ENCODE measurements around the gene SLC2A11. TPM values are rescaled to one million over a fixed set of nuclear protein-coding genes. Genes with fewer than 3 reads are reported as not detected.

SLC2A11 gene
- total RNA-seq, 1 experiment from 2014 or later: 9.4 TPM

GRCh38 chr22:23831781-23832180, 25.9 kb upstream of the SLC2A11 start:
- Histone ChIP-seq H3F3A (ENCODE audit: low read length, unreplicated experiment) (no peaks in the 10 kb centered on the region), H3K9me2 (replicated peaks; ENCODE audit: low read length) (no peaks in the 10 kb centered on the region), H3K4me2 (ENCODE audit: low read length) (no peak overlapping the region), H3K4me1 (ENCODE audit: insufficient read depth, low read length) (no peaks in the 10 kb centered on the region), H3K27me3 (ENCODE audit: low read length) (no peaks in the 10 kb centered on the region), H2AFZ (ENCODE audit: low read length) (no peak overlapping the region), H3K36me3 (ENCODE audit: low read depth, low read length) (no peaks in the 10 kb centered on the region), H4K20me1 (ENCODE audit: low read length) (no peaks in the 10 kb centered on the region), H3K4me3 (ENCODE audit: low read length) (no peak overlapping the region), H3K9ac (ENCODE audit: low read length) (no peak overlapping the region), H3K9me3 (ENCODE audit: low read length) (no peaks in the 10 kb centered on the region), H3K27ac (ENCODE audit: low read length) (no peak overlapping the region), H3K79me2 (ENCODE audit: low read length) (no peaks in the 10 kb centered on the region)
- CTCF ChIA-PET: no interaction called here
- POLR2A ChIA-PET (ENCODE audit: unreplicated experiment): no interaction called here
- ATAC-seq: no peak
- BruUV-seq (replicated peaks): no TSS peak
- intact Hi-C loops (cut with micrococcal nuclease): no loop called here
- no peak for DNase-seq
- TF ChIP-seq EZH2phosphoT487 (IDR thresholded peaks at IDR 0.05; ENCODE audit: borderline replicate concordance, low read length): no peak
- TF ChIP-seq EZH2 (IDR thresholded peaks at IDR 0.05; ENCODE audit: low read length, unreplicated experiment): no peak
- TF ChIP-seq, protein P1, sequence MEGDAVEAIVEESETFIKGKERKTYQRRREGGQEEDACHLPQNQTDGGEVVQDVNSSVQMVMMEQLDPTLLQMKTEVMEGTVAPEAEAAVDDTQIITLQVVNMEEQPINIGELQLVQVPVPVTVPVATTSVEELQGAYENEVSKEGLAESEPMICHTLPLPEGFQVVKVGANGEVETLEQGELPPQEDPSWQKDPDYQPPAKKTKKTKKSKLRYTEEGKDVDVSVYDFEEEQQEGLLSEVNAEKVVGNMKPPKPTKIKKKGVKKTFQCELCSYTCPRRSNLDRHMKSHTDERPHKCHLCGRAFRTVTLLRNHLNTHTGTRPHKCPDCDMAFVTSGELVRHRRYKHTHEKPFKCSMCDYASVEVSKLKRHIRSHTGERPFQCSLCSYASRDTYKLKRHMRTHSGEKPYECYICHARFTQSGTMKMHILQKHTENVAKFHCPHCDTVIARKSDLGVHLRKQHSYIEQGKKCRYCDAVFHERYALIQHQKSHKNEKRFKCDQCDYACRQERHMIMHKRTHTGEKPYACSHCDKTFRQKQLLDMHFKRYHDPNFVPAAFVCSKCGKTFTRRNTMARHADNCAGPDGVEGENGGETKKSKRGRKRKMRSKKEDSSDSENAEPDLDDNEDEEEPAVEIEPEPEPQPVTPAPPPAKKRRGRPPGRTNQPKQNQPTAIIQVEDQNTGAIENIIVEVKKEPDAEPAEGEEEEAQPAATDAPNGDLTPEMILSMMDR (conservative IDR thresholded peaks at IDR 0.05; ENCODE audit: low read depth, low read length): no peak

DNA sequence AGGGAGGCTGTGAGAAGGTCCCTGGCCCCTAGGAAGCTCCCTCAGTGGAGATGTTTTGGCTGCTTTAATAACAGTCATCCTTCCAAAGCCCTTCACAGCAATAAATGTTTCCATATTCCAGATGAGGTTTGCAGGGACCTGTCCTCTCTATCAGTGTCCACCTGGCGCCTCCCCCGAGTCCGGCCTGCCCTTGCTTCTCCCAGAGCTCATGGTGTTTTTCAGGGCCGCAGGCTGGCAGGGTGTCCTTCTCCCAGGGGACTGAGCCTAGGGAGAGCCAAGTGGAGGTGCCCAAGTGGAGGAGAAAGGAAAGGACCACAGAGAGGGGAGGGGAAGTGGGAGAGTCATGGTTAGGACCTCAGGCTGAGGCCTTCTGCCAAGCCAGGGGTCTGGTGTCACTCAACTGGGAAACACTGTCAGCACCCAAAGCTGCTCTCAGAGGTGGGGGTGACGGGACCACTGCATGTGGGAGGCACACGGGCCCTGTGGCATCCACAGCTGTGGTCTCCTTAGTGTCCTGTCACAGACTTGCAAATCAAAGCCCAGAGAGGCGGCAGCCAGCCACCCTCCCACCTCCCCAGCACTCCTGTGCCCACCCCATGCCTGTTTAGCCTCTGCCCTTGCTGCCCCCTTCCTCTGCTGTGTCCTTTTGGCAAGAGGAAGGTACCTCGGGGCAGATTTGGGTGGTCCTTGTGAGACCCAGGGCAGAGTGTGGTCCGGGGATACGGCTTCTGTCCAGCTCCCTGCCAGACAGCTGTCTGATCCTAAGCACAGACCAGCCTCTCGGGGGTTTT, 25.3 kb upstream of the SLC2A11 start:
- no peak overlapping the region for H2AFZ ChIP-seq (ENCODE audit: low read length)
- no peaks in the 10 kb centered on the region for H3K27me3 ChIP-seq (ENCODE audit: low read length)
- no peak overlapping the region for H3K4me3 ChIP-seq (ENCODE audit: low read length)
- no peaks in the 10 kb centered on the region for H3K36me3 ChIP-seq (ENCODE audit: low read depth, low read length)
- ChIA-PET POLR2A (ENCODE audit: unreplicated experiment) (no interaction called here), CTCF (no interaction called here)
- no peak for TF ChIP-seq EZH2phosphoT487 (IDR thresholded peaks at IDR 0.05; ENCODE audit: borderline replicate concordance, low read length)
- no peak for TF ChIP-seq EZH2 (IDR thresholded peaks at IDR 0.05; ENCODE audit: low read length, unreplicated experiment)
- TF ChIP-seq, protein P1 (conservative IDR thresholded peaks at IDR 0.05; ENCODE audit: low read depth, low read length): no peak
- DNase-seq: no peak
- H3K79me2 ChIP-seq (ENCODE audit: low read length): no peaks in the 10 kb centered on the region
- no peaks in the 10 kb centered on the region for H3K9me3 ChIP-seq (ENCODE audit: low read length)
- no TSS peak for BruUV-seq (replicated peaks)
- H3K4me1 ChIP-seq (ENCODE audit: insufficient read depth, low read length): no peaks in the 10 kb centered on the region
- ATAC-seq: no peak
- H4K20me1 ChIP-seq (ENCODE audit: low read length): no peaks in the 10 kb centered on the region
- H3F3A ChIP-seq (ENCODE audit: low read length, unreplicated experiment): no peaks in the 10 kb centered on the region
- H3K9ac ChIP-seq (ENCODE audit: low read length): no peak overlapping the region
- no peak overlapping the region for H3K27ac ChIP-seq (ENCODE audit: low read length)
- no peaks in the 10 kb centered on the region for H3K9me2 ChIP-seq (replicated peaks; ENCODE audit: low read length)
- intact Hi-C loops (cut with micrococcal nuclease): no loop called here
- no peak overlapping the region for H3K4me2 ChIP-seq (ENCODE audit: low read length)

DNA sequence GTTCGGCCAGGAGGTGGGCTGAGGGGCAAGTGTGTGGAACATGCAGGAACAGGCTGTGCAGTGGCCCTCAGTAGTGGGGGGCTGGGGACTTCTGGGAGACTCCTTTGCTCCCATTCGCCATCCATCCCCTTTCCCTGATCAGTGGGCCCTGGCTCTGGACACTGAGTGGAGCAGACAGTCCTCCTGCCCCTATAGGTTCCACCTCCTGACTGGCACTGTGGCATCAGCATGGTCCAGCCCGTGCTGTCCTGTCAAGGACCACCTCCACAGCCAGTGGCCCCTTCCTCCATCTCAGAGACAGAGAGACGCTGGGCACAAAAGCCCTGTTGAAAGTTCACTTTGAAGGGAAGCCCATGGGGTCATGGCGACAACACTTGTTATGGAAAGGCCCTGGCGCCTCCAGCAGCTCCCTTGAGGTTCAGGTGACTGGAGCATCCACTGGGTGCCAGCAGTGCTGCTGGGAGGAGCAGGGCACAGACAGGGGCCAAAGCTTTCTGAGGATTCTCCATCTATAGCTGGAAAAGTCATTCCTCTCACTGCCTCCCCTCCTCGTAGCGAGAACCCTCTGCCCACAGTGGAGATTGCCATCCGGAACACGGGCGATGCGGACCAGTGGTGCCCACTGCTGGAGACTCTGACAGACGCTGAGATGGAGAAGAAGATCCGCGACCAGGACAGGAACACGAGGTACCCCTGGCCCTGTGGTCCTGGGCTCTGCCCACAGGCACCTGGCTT, 24.5 kb upstream of the SLC2A11 start:
- no peaks in the 10 kb centered on the region for H4K20me1 ChIP-seq (ENCODE audit: low read length)
- no peaks in the 10 kb centered on the region for H3F3A ChIP-seq (ENCODE audit: low read length, unreplicated experiment)
- no peaks in the 10 kb centered on the region for H3K27me3 ChIP-seq (ENCODE audit: low read length)
- ChIA-PET CTCF (no interaction called here), POLR2A (ENCODE audit: unreplicated experiment) (no interaction called here)
- no peaks in the 10 kb centered on the region for H3K9me3 ChIP-seq (ENCODE audit: low read length)
- no peaks in the 10 kb centered on the region for H3K9me2 ChIP-seq (replicated peaks; ENCODE audit: low read length)
- no peak overlapping the region for H3K4me2 ChIP-seq (ENCODE audit: low read length)
- no peak overlapping the region for H2AFZ ChIP-seq (ENCODE audit: low read length)
- TF ChIP-seq EZH2phosphoT487 (IDR thresholded peaks at IDR 0.05; ENCODE audit: borderline replicate concordance, low read length) (no peak), EZH2 (IDR thresholded peaks at IDR 0.05; ENCODE audit: low read length, unreplicated experiment) (no peak)
- TF ChIP-seq, protein P1 (conservative IDR thresholded peaks at IDR 0.05; ENCODE audit: low read depth, low read length): no peak
- H3K4me1 ChIP-seq (ENCODE audit: insufficient read depth, low read length): no peaks in the 10 kb centered on the region
- intact Hi-C loops (cut with micrococcal nuclease): no loop called here
- no peak overlapping the region for H3K4me3 ChIP-seq (ENCODE audit: low read length)
- H3K27ac ChIP-seq (ENCODE audit: low read length): no peak overlapping the region
- BruUV-seq (replicated peaks): no TSS peak
- H3K36me3 ChIP-seq (ENCODE audit: low read depth, low read length): no peaks in the 10 kb centered on the region
- H3K79me2 ChIP-seq (ENCODE audit: low read length): no peaks in the 10 kb centered on the region
- DNase-seq: no peak
- ATAC-seq: no peak
- H3K9ac ChIP-seq (ENCODE audit: low read length): no peak overlapping the region
